GM19239 (cell line): Measurements from ENCODE around the gene METTL5.
"Not testable (repeated sequence)": the region's sequence is repeated elsewhere in the genome, so short reads cannot be mapped to it uniquely, and the experiment has no call there.

ENCODE experiments used
- DNase-seq: peaks from one replicate; pipeline ENCODE4 v3.0.0; 2011; ENCODE audit warnings: low spot score; ENCODE audit not compliant: insufficient read length
- FAIRE-seq: peaks from 2 replicates; lab custom pipeline; 2011; peaks lifted over from hg19 to GRCh38; lab: Jason Lieb, UNC

Gene METTL5

GRCh38 chr2:169838743-169839489 lies 14.2 kb upstream of the METTL5 start:
- DNase-seq (no peak), FAIRE-seq (no peak)

DNA sequence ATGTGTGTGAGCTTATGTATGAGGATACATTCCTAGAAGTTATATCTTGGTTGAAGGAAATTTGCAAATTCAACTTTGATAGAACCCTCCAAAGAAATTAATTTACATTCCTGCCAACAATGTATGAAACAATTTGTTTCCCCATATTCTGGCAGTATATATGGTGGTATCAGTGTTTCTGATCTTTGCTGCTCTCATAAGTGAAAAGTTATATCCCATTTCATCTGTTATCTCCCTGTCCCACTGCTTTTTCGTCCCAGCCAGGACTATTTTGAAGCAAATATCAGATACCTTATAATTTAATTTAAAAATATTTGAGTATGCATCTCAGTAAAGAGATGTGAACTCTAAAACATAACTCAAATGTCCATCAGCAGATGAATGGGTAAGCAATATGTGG lies 9.7 kb upstream of the METTL5 start:
- no peak for FAIRE-seq
- DNase-seq, result no peak

DNA sequence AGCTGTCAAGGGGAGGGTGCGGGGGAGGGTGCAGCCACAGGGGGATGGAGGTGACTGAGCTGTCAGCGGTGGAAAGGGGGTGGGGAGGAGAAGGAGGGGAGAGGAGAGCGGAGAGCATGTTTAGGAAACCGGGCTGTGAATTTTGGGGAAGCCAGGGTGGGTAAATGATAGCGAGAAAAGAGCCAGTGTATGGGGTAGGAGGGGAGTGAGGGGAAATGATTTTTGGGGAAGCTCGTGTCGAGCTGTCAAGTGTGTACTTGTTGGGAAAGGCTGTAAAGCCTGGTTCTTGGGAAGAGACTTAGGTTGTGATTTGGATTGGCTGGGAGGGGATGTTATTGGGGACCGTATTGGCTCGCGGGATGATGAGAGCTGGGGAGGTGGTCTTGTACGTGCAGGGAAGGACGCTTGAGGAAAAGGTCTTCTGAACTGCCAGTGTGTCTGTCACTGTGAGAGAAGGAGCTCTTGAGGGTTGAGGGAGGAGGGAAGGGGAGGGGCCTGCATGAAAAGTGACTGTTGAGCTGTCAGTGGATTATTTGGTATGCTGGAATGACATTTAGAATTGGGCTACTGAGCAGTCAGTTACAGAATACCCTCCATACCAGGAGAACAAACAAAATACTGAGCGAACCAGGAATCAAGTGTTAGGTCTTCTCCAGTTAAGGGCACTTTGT lies 3.6 kb upstream of the METTL5 start:
- peak; percentile 64 for FAIRE-seq

GRCh38 chr2:169827272-169828140 lies 2.8 kb upstream of the METTL5 start, which contains the start of gene UBR3:
Gene UBR3, plus strand, starts transcription at chr2:169827454. Its CDS starts 54 bp downstream, at chr2:169827508.
- DNase-seq (peak; percentile 98), FAIRE-seq (peak; percentile 76)

More for the DNA sequence above, 3.6 kb upstream of the METTL5 start:
- DNase-seq, result peak; percentile 48

GRCh38 chr2:169823996-169824372 lies 721 bp downstream of the METTL5 start:
- DNase-seq (no peak), FAIRE-seq (no peak)

DNA sequence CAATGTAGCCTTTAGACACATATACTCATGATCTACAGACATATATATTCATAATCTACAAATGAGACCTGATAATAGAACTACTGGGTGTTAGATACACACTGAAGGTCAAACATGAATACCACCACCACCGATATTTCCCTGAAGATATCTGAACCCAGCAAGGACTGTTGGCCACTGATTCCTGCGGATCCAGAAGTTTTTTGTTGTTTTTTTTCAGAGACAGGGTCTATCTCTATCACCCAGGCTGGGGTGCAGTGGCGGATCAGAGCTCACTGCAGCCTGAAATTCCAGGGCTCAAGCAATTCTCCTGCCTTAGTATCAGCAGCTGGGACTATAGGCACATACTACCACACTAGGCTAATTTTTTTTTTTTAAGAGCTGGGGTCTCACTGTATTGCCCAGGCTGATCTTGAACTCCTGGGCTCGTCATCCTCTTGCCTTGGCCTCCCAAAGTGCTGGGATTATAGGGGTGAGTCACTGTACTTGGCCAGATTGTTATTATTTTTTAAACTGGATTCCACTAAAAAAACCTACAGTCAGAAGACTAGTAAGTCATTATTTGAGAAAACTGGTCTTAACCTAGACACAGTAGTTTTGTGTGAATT lies 1.8 kb downstream of the METTL5 start:
- FAIRE-seq (no peak), DNase-seq (no peak)

GRCh38 chr2:169822036-169822435 lies 2.7 kb downstream of the METTL5 start:
- DNase-seq (no peak), FAIRE-seq (no peak)

DNA sequence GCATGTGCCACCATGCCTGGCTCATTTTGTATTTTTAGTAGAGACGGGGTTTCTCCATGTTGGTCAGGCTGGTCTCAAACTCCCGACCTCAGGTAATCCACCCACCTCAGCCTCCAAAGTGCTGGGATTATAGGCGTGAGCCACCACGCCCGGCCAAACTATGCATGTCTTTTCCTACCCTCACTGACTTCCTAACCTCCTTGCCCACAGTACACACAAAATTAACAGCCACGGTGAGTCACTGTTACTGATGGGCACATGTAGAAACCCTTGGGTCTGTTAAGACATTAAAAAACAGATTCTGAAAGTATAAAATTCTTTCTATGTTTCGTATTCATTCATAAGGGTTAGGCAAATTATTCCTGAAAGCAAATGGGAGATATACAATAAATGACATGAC lies 4.6 kb downstream of the METTL5 start:
- not testable (repeated sequence) for FAIRE-seq, DNase-seq

- no peak for FAIRE-seq
- no peak for DNase-seq
These were observed 5.6 kb downstream of the METTL5 start for GRCh38 chr2:169819106-169819505.

DNA sequence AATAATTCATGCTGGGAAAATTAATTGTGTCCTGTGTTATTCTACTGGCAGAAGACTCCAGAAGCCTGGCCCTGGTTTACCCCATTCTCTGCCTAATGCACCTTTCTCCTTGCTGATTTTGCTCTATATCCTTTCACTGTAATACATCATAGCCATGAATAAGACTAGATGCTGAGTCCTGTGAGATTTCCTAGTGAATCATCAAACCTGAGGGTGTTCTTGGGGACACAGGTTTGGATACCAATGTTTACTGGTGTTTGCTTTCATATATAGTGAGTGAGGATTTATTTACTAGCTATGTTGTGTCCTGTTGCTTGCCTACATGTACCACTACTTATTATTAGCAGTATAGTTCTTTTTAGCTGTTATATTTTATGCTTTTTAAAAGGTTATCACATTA lies 6.5 kb downstream of the METTL5 start:
- no peak for DNase-seq

DNA sequence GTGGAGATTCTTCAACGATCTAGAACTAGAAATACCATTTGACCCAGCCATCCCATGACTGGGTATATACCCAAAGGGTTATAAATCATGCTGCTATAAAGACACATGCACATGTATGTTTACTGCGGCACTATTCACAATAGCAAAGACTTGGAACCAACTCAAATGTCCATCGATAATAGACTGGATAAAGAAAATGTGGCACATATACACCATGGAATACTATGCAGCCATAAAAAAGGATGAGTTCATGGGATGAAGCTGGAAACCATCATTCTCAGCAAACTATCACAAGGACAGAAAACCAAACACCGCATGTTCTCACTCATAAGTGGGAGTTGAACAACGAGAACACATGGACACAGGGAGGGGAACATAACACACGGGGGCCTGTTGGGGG lies 7.3 kb downstream of the METTL5 start:
- FAIRE-seq, DNase-seq: not testable (repeated sequence)

More for the DNA sequence above, 6.5 kb downstream of the METTL5 start:
- FAIRE-seq, result no peak

- not testable (repeated sequence) for FAIRE-seq, DNase-seq
These were observed 7.7 kb downstream of the METTL5 start for GRCh38 chr2:169816961-169817360.

GRCh38 chr2:169815849-169816248 lies 8.9 kb downstream of the METTL5 start:
- FAIRE-seq, result no peak
- no peak for DNase-seq

DNA sequence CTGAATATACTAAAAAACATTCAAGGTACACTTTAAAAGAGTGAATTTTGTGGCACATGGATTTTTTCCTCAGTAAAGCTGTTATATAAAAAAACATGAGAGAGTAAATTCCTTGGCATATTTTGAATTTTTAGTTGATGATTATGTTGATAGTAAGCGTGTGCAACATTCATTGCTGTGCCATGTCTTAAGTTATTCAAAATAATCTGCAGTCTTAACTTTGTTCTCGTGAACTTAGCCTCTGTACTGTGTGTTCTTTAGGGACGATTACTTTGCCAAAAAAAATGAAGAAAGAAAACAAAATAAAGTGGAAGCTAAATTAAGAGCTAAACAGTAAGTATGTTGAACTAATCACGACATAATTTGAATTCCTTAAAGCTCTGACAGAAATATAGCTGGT lies 16.5 kb downstream of the METTL5 start:
- no peak for FAIRE-seq
- no peak for DNase-seq

DNA sequence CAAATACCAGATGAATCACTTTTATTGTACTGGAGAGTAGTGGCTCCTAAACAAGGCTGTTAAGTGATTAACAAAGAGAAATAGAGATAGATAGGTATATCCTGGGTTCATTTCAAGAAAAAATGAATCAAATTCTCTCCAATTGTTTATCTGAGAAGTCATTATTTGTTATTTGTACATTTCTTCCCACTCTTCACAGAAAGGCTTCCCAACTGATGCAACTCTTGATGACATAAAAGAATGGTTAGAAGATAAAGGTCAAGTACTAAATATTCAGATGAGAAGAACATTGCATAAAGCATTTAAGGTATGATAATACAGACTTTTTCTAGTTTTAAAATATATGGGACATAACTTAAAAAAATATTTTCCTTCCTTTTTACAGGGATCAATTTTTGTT lies 18.1 kb downstream of the METTL5 start:
- FAIRE-seq (no peak), DNase-seq (no peak)

GRCh38 chr2:169803480-169803879 lies 21.2 kb downstream of the METTL5 start:
- FAIRE-seq (no peak), DNase-seq (no peak)

- peak; percentile 99 for FAIRE-seq
These were observed 25.8 kb downstream of the METTL5 start, which contains the start of gene SSB for GRCh38 chr2:169798718-169799592. Gene SSB, plus strand, starts transcription at chr2:169798871. Its CDS starts 2,090 bp downstream, at chr2:169800961.

GRCh38 chr2:169798397-169798717 lies 26.3 kb downstream of the METTL5 start:
- no peak for FAIRE-seq
- DNase-seq, result no peak

More at GRCh38 chr2:169798718-169799592, 25.8 kb downstream of the METTL5 start, which contains the start of gene SSB:
- peak; percentile 91 for DNase-seq

DNA sequence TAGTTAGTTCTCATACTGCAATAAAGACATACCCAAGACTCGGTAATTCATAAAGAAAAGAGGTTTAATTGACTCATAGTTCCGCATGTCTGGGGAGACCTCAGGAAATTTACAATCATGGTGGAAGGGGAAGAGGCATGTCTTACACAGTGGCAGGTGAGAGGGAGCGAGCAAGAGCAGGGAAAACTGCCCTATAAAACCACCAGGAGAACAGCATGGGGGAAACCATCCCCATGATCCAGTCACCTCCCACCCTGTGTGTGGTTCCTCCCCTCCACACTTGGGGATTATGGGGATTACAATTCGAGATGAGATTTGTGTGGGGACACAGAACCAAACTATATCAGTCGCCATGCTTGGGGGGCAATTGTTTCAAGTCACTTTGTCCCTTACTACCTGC lies 27.1 kb downstream of the METTL5 start:
- DNase-seq, result no peak
- FAIRE-seq, result no peak
